Heart left ventricle (tissue), 16 donors: ENCODE measurements around the gene PATJ. TPM values are rescaled to one million over a fixed set of nuclear protein-coding genes. Genes with fewer than 3 reads are reported as not detected.

Source experiments
- ATAC-seq, 4 donors: fragments of 200-7000 bp; cut with Tn5 transposase; one replicate each; pipeline ENCODE4 v1.9.1; 2020 to 2022; ENCODE audit warnings: moderate library complexity in 4 of 4, mild to moderate bottlenecking in 3 of 4, moderate number of reproducible peaks in 1 of 4
- DNase-seq, 5 donors: peaks; one replicate each; pipeline ENCODE4 v3.0.0-alpha.2; 2020
- H3K27ac ChIP-seq, 12 donors: fragments of 200-600 bp; sonication (generic) in 4 of 12; one replicate each; pipeline versions ENCODE4 v1.5.0 to v1.8.0; 2016 to 2022; ENCODE audit warnings: mild to moderate bottlenecking in 2 of 12
- H3K27me3 ChIP-seq, 9 donors: fragments of 200-600 bp; sonication (generic) in 2 of 9; one replicate each; pipeline versions ENCODE4 v1.5.1 to v1.8.0; 2016 to 2022; ENCODE audit warnings: mild to moderate bottlenecking in 3 of 9
- H3K36me3 ChIP-seq, 9 donors: fragments of 200-600 bp; sonication (generic) in 2 of 9; one replicate each; pipeline versions ENCODE4 v1.5.0 to v1.8.0; 2018 to 2022; ENCODE audit warnings: mild to moderate bottlenecking in 2 of 9
- H3K4me1 ChIP-seq, 12 donors: fragments of 200-600 bp; sonication (generic) in 4 of 12; one replicate each; pipeline versions ENCODE4 v1.5.0 to v1.8.0; 2016 to 2022; ENCODE audit warnings: mild to moderate bottlenecking in 3 of 12
- H3K4me3 ChIP-seq, 12 donors: fragments of 200-600 bp; sonication (generic) in 4 of 12; one replicate each; pipeline versions ENCODE4 v1.5.0 to v1.8.0; 2017 to 2022; ENCODE audit warnings: mild to moderate bottlenecking in 9 of 12, moderate library complexity in 4 of 12
- H3K9me3 ChIP-seq, 12 donors: fragments of 200-600 bp; sonication (generic) in 4 of 12; one replicate each; pipeline versions ENCODE4 v1.5.0 to v1.8.0; 2016 to 2022; ENCODE audit warnings: mild to moderate bottlenecking in 1 of 12
- CTCF ChIP-seq, 12 donors: fragments of 200-600 bp; sonication (generic) in 4 of 12; IDR thresholded peaks; one replicate each; pipeline versions ENCODE4 v1.5.0 to v1.8.0; 2018 to 2022; ENCODE audit warnings: antibody characterized with exemption in 12 of 12, mild to moderate bottlenecking in 5 of 12
- POLR2A ChIP-seq, 2 donors: fragments of 450-650 bp; IDR thresholded peaks; one replicate each; pipeline ENCODE4 v1.6.1; 2017; ENCODE audit warnings: antibody characterized with exemption in 2 of 2, mild to moderate bottlenecking in 2 of 2, moderate library complexity in 2 of 2
- WGBS, 4 donors: extraction: QIAGEN DNeasy Blood & Tissue Kit in 2 of 4; methylation state at CpG; one replicate each; pipeline versions ENCODE4 v1.1.5 to v1.1.7; 2013 to 2018; 5-methylcytosine and 5-hydroxymethylcytosine counted together
- intact Hi-C, 10 donors: fragments of 100-400 bp; cut with DNase I; formaldehyde crosslinking; loops; one replicate each; pipeline versions ENCODE4 v1.11.1 to v1.14.2; 2022
- polyA plus RNA-seq, 2 donors: library from polyadenylated mRNA; stranded (reverse); fragments of 200-250 nt; gene quantifications; one replicate each; pipeline ENCODE4 v1.2.3, GENCODE V29; 2013
- total RNA-seq, 9 donors: library from RNA; depleted of rRNA in 2 of 9; stranded (reverse); fragments of >200 nt in 2 of 9; fragmentation: NEBNext Ultra II Directional in 3 of 9; extraction: Animal tissue kit (Norgen Biotek cat#: 25700) in 3 of 9; gene quantifications; one replicate each; pipeline versions ENCODE4 v1.1.0 to v1.2.4, GENCODE V29; 2016 to 2023
- donor health status: ischemic (EF 13 %, LVEDD 7.1; RV severe dilation, severe dysfunction).
- donor health status: healthy with polysubstance abuse.
- donor health status: DM: no; HTN: yes; CAD: no.
- donor health status: DM: no; HTN: no; CAD: no.
- donor health status: ischemic (EF 25% LVEDD 6.9; RV normal size, moderate dysfunction).
- donor health status: ischemic (EF 25% LVEDD 5.7; RV mildly dilated, moderate dysfunction).
- donor health status: healthy.
- donor health status: DM: yes; HTN: yes; CAD: no.
- donor health status: ischemic (EF 35%, LVEDD 5.7; RV mildly dilated, moderate dysfunction).
- donor health status: nonischemic (EF 11% LVEDD 7.7; RV severe dilation, severe dysfunction).
- donor health status: DM: yes; HTN: yes; CAD: no.
- donor health status: PGD.
- donor health status: ischemic (EF 29% LVEDD 5.4; RV normal size, mild dysfunction).
- donor health status: nonischemic (EF 23%, LVEDD 6.1; RV moderate dilation, normal function).

Gene PATJ
- total and polyA plus RNA-seq, 11 donors, result 6.6 to 190 (median 105) TPM

GRCh38 chr1:62070384-62071011 is 328.2 kb downstream of the PATJ start:
- WGBS, 4 donors, result 47 to 55% (median 53%) methylated on average over 4 of the region's 4 CpGs

GRCh38 chr1:62071695-62072094 is 329.4 kb downstream of the PATJ start:
- TF ChIP-seq CTCF (IDR thresholded peaks at IDR 0.05) (no peak), POLR2A (IDR thresholded peaks at IDR 0.05) (no peak)
- H3K4me3 ChIP-seq, result no peak overlapping the region
- no peaks in the 10 kb centered on the region for H3K27me3 ChIP-seq
- intact Hi-C loops, result loop anchor here in 4 of 10 donors (2.0 to 10.0 kb wide), 3 partner anchors 119 to 207 kb away; no protein-coding TSS in a partner anchor
- no peak overlapping the region for H3K27ac ChIP-seq
- H3K9me3 ChIP-seq, result peaks cover 0 to 1% (median 0%) of the 10 kb centered on the region in 12 donors
- no peak for ATAC-seq
- no peak for DNase-seq
- peaks cover 0 to 45% (median 22%) of the 10 kb centered on the region in 12 donors for H3K4me1 ChIP-seq
- 89 to 94% (median 92%) methylated on average over 7 of the region's 7 CpGs for WGBS, 4 donors
- H3K36me3 ChIP-seq, result no peaks in the 10 kb centered on the region

More at GRCh38 chr1:62070384-62071011, 328.2 kb downstream of the PATJ start:
- ATAC-seq (no peak), DNase-seq (no peak)
- peaks cover 0 to 45% (median 20%) of the 10 kb centered on the region in 12 donors for H3K4me1 ChIP-seq
- H3K9me3 ChIP-seq, result peaks cover 0 to 5% (median 0%) of the 10 kb centered on the region in 12 donors
- no peaks in the 10 kb centered on the region for H3K36me3 ChIP-seq
- TF ChIP-seq POLR2A (IDR thresholded peaks at IDR 0.05), result no peak
- peak; percentile 29 to 69 (median 56) for TF ChIP-seq CTCF (IDR thresholded peaks at IDR 0.05)
- intact Hi-C loops, result loop anchor here in 4 of 10 donors (2.0 to 10.0 kb wide), 3 partner anchors 118 to 206 kb away; no protein-coding TSS in a partner anchor
- H3K27ac ChIP-seq, result peak overlapping the region; percentile 69 to 96 (median 91)
- H3K4me3 ChIP-seq, result no peak overlapping the region
- no peaks in the 10 kb centered on the region for H3K27me3 ChIP-seq

GRCh38 chr1:62076286-62076685 is 334.0 kb downstream of the PATJ start:
- Histone ChIP-seq H3K27ac (no peak overlapping the region), H3K9me3 (no peaks in the 10 kb centered on the region), H3K27me3 (no peaks in the 10 kb centered on the region), H3K36me3 (peaks cover 0 to 17% (median 4%) of the 10 kb centered on the region in 9 donors), H3K4me1 (peaks cover 0 to 6% (median 0%) of the 10 kb centered on the region in 12 donors), H3K4me3 (no peak overlapping the region)
- no peak for TF ChIP-seq CTCF (IDR thresholded peaks at IDR 0.05)
- no peak for TF ChIP-seq POLR2A (IDR thresholded peaks at IDR 0.05)
- ATAC-seq, result peak in 1 of 4 donors; percentile 41
- 60 to 66% (median 63%) methylated on average over 3 of the region's 3 CpGs for WGBS, 4 donors
- no peak for DNase-seq
- intact Hi-C loops, result loop anchor here in 2 of 10 donors (10.0 kb wide), 1 partner anchor 211 kb away; no protein-coding TSS in a partner anchor

GRCh38 chr1:62077821-62078220 is 335.5 kb downstream of the PATJ start:
- Histone ChIP-seq H3K27ac (no peak overlapping the region), H3K9me3 (no peaks in the 10 kb centered on the region), H3K36me3 (peaks cover 0 to 17% (median 4%) of the 10 kb centered on the region in 9 donors), H3K27me3 (no peaks in the 10 kb centered on the region), H3K4me3 (no peak overlapping the region), H3K4me1 (peaks cover 0 to 6% (median 0%) of the 10 kb centered on the region in 12 donors)
- DNase-seq (no peak), ATAC-seq (no peak)
- intact Hi-C loops, result loop anchor here in 2 of 10 donors (10.0 kb wide), 1 partner anchor 213 kb away; no protein-coding TSS in a partner anchor
- TF ChIP-seq POLR2A (IDR thresholded peaks at IDR 0.05), result no peak
- TF ChIP-seq CTCF (IDR thresholded peaks at IDR 0.05), result no peak
- WGBS, 4 donors, result 80 to 97% (median 92%) methylated on average over 1 of the region's 1 CpG
